ENCODE data around the gene CRYBB1. TPM values are rescaled to one million over a fixed set of nuclear protein-coding genes. Genes with fewer than 3 reads are reported as not detected.

CRYBB1 gene
- polyA plus RNA-seq, 4 donors: 0.25 to 0.75 TPM; not detected in 2

- 90 to 94% (median 93%) methylated on average over 18 of the region's 18 CpGs for WGBS, 3 donors
- no peaks in the 10 kb centered on the region for H3K36me3 ChIP-seq (ENCODE audit: control insufficient read depth in 3 of 3, insufficient read depth in 2 of 3, low read depth in 1 of 3, low read length in 3 of 3)
- H3K4me3 ChIP-seq (ENCODE audit: low read depth in 1 of 3, low read length in 3 of 3): no peak overlapping the region
- no peak for DNase-seq
- peaks cover 0 to 14% of the 10 kb centered on the region in 2 donors for H3K9me3 ChIP-seq (ENCODE audit: control insufficient read depth in 2 of 2, insufficient read depth in 1 of 2, low read depth in 1 of 2, low read length in 1 of 2)
- FAIRE-seq: no peak
- no peak overlapping the region for H3K27ac ChIP-seq (ENCODE audit: low read depth in 1 of 3, low read length in 2 of 3)
- peaks cover 0 to 14% (median 0%) of the 10 kb centered on the region in 3 donors for H3K4me1 ChIP-seq (ENCODE audit: control insufficient read depth in 3 of 3, insufficient read depth in 2 of 3, low read depth in 1 of 3, low read length in 2 of 3)
- no peaks in the 10 kb centered on the region for H3K27me3 ChIP-seq (ENCODE audit: control insufficient read depth in 3 of 3, insufficient read depth in 3 of 3, low read length in 3 of 3)
These were observed 12.3 kb upstream of the CRYBB1 start for GRCh38 chr22:26629988-26630761.

GRCh38 chr22:26624803-26625202 is 7.0 kb upstream of the CRYBB1 start:
- 85 to 89% (median 88%) methylated on average over 12 of the region's 12 CpGs for WGBS, 3 donors
- H3K4me3 ChIP-seq (ENCODE audit: low read depth in 1 of 3, low read length in 3 of 3): no peak overlapping the region
- H3K36me3 ChIP-seq (ENCODE audit: control insufficient read depth in 3 of 3, insufficient read depth in 2 of 3, low read depth in 1 of 3, low read length in 3 of 3): no peaks in the 10 kb centered on the region
- DNase-seq: no peak
- H3K27me3 ChIP-seq (ENCODE audit: control insufficient read depth in 3 of 3, insufficient read depth in 3 of 3, low read length in 3 of 3): no peaks in the 10 kb centered on the region
- FAIRE-seq: no peak
- no peak overlapping the region for H3K27ac ChIP-seq (ENCODE audit: low read depth in 1 of 3, low read length in 2 of 3)
- H3K4me1 ChIP-seq (ENCODE audit: control insufficient read depth in 3 of 3, insufficient read depth in 2 of 3, low read depth in 1 of 3, low read length in 2 of 3): peaks cover 0 to 14% (median 0%) of the 10 kb centered on the region in 3 donors
- peaks cover 0 to 10% of the 10 kb centered on the region in 2 donors for H3K9me3 ChIP-seq (ENCODE audit: control insufficient read depth in 2 of 2, insufficient read depth in 1 of 2, low read depth in 1 of 2, low read length in 1 of 2)

DNA sequence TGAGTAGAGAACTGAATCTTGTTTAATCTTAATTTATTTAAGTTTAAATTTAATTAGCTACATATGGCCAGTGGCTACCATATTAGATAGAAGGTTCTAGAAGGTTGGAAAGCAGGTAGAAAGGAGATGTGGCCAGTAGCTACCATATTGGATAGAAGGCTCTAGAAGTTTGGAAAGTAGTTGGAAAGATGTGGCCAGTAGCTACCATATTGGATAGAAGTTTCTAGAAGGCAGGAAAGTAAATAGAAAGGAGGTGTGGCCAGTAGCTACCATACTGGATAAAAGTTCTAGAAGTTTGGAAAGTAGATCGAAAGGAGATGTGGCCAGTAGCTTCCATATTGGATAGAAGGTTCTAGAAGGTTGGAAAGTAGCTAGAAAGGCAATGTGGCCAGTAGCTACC is 6.2 kb upstream of the CRYBB1 start:
- Histone ChIP-seq H3K36me3 (ENCODE audit: control insufficient read depth in 3 of 3, insufficient read depth in 2 of 3, low read depth in 1 of 3, low read length in 3 of 3) (no peaks in the 10 kb centered on the region), H3K27ac (ENCODE audit: low read depth in 1 of 3, low read length in 2 of 3) (no peak overlapping the region), H3K4me1 (ENCODE audit: control insufficient read depth in 3 of 3, insufficient read depth in 2 of 3, low read depth in 1 of 3, low read length in 2 of 3) (peaks cover 0 to 10% (median 0%) of the 10 kb centered on the region in 3 donors), H3K4me3 (ENCODE audit: low read depth in 1 of 3, low read length in 3 of 3) (no peak overlapping the region), H3K9me3 (ENCODE audit: control insufficient read depth in 2 of 2, insufficient read depth in 1 of 2, low read depth in 1 of 2, low read length in 1 of 2) (peaks cover 0 to 10% of the 10 kb centered on the region in 2 donors), H3K27me3 (ENCODE audit: control insufficient read depth in 3 of 3, insufficient read depth in 3 of 3, low read length in 3 of 3) (no peaks in the 10 kb centered on the region)
- no peak for DNase-seq
- 93 to 100% (median 100%) methylated on average over 1 of the region's 1 CpG for WGBS, 3 donors
- no peak for FAIRE-seq

DNA sequence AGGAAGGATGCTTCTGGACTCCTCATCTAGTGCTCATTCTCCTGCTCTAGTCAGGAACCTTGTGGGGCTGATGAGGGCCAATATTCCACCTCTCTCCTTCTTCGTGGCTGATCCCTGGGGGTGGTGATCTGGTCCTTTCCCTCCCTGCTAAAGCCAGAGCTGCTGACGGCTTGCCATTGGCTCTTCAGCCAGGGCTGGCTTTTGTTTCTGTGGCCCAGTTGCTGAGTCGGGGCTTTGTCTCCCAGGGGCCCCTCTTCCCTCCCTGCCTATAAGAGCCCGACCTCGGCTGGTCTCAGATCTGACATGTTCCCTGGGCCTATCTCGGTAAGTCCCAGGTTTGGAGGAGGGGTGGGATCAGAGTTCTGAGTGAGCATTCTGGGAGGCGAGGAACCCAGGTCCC is 3.8 kb upstream of the CRYBB1 start, which contains the start of gene CRYBA4:
Gene CRYBA4 (plus strand): TSS at position 301 of the 400 bp plus-strand sequence. CDS start 634 bp downstream, outside the sequence.
- Histone ChIP-seq H3K9me3 (ENCODE audit: control insufficient read depth in 2 of 2, insufficient read depth in 1 of 2, low read depth in 1 of 2, low read length in 1 of 2) (peaks cover 0 to 3% of the 10 kb centered on the region in 2 donors), H3K4me3 (ENCODE audit: low read depth in 1 of 3, low read length in 3 of 3) (no peak within 1 kb of the TSS), H3K36me3 (ENCODE audit: control insufficient read depth in 3 of 3, insufficient read depth in 2 of 3, low read depth in 1 of 3, low read length in 3 of 3) (no peaks in the 10 kb centered on the region), H3K27ac (ENCODE audit: low read depth in 1 of 3, low read length in 2 of 3) (no peak within 1 kb of the TSS), H3K4me1 (ENCODE audit: control insufficient read depth in 3 of 3, insufficient read depth in 2 of 3, low read depth in 1 of 3, low read length in 2 of 3) (no peaks in the 10 kb centered on the region), H3K27me3 (ENCODE audit: control insufficient read depth in 3 of 3, insufficient read depth in 3 of 3, low read length in 3 of 3) (no peaks in the 10 kb centered on the region)
- FAIRE-seq: no peak
- 76 to 89% (median 87%) methylated on average over 7 of the region's 7 CpGs for WGBS, 3 donors
- no peak for DNase-seq

DNA sequence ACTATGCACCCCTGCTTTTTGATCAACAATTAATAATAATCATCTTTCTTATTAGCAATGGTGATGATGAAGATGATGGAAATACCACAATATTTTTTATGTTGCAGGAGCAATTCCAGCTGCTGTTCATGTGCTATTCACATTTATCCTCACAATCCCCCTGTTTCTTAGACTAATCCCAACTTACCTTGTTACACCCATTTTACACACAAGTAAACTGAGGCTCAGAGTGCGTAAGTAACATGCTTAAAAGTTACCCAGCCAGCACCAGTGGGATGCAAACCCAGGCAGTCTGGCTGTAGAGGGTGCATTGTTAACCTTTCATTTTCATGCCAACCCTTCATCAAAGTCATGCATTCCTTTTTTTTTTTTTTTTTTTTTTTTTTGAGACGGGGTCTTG is 2.4 kb upstream of the CRYBB1 start:
- Histone ChIP-seq H3K4me3 (ENCODE audit: low read depth in 1 of 3, low read length in 3 of 3) (no peak overlapping the region), H3K27me3 (ENCODE audit: control insufficient read depth in 3 of 3, insufficient read depth in 3 of 3, low read length in 3 of 3) (no peaks in the 10 kb centered on the region), H3K9me3 (ENCODE audit: control insufficient read depth in 2 of 2, insufficient read depth in 1 of 2, low read depth in 1 of 2, low read length in 1 of 2) (peaks cover 0 to 3% of the 10 kb centered on the region in 2 donors), H3K36me3 (ENCODE audit: control insufficient read depth in 3 of 3, insufficient read depth in 2 of 3, low read depth in 1 of 3, low read length in 3 of 3) (no peaks in the 10 kb centered on the region), H3K27ac (ENCODE audit: low read depth in 1 of 3, low read length in 2 of 3) (no peak overlapping the region), H3K4me1 (ENCODE audit: control insufficient read depth in 3 of 3, insufficient read depth in 2 of 3, low read depth in 1 of 3, low read length in 2 of 3) (no peaks in the 10 kb centered on the region)
- DNase-seq (no peak), FAIRE-seq (no peak)
- WGBS, 3 donors: 84 to 93% (median 84%) methylated on average over 2 of the region's 2 CpGs

- Histone ChIP-seq H3K27me3 (ENCODE audit: control insufficient read depth in 3 of 3, insufficient read depth in 3 of 3, low read length in 3 of 3) (peaks cover 0 to under 1% (median 0%) of the 10 kb centered on the region in 3 donors), H3K36me3 (ENCODE audit: control insufficient read depth in 3 of 3, insufficient read depth in 2 of 3, low read depth in 1 of 3, low read length in 3 of 3) (no peaks in the 10 kb centered on the region), H3K4me1 (ENCODE audit: control insufficient read depth in 3 of 3, insufficient read depth in 2 of 3, low read depth in 1 of 3, low read length in 2 of 3) (no peaks in the 10 kb centered on the region), H3K9me3 (ENCODE audit: control insufficient read depth in 2 of 2, insufficient read depth in 1 of 2, low read depth in 1 of 2, low read length in 1 of 2) (no peaks in the 10 kb centered on the region), H3K27ac (ENCODE audit: low read depth in 1 of 3, low read length in 2 of 3) (no peak overlapping the region), H3K4me3 (ENCODE audit: low read depth in 1 of 3, low read length in 3 of 3) (no peak overlapping the region)
- 44 to 63% (median 61%) methylated on average over 6 of the region's 6 CpGs for WGBS, 3 donors
- DNase-seq: no peak
- no peak for FAIRE-seq
These were observed 1.7 kb upstream of the CRYBB1 start for GRCh38 chr22:26619510-26619909.

- no peaks in the 10 kb centered on the region for H3K4me1 ChIP-seq (ENCODE audit: control insufficient read depth in 3 of 3, insufficient read depth in 2 of 3, low read depth in 1 of 3, low read length in 2 of 3)
- no peak overlapping the region for H3K4me3 ChIP-seq (ENCODE audit: low read depth in 1 of 3, low read length in 3 of 3)
- 83 to 90% (median 89%) methylated on average over 8 of the region's 8 CpGs for WGBS, 3 donors
- H3K27me3 ChIP-seq (ENCODE audit: control insufficient read depth in 3 of 3, insufficient read depth in 3 of 3, low read length in 3 of 3): peaks cover 0 to 4% (median 0%) of the 10 kb centered on the region in 3 donors
- no peaks in the 10 kb centered on the region for H3K9me3 ChIP-seq (ENCODE audit: control insufficient read depth in 2 of 2, insufficient read depth in 1 of 2, low read depth in 1 of 2, low read length in 1 of 2)
- FAIRE-seq (no peak), DNase-seq (no peak)
- no peak overlapping the region for H3K27ac ChIP-seq (ENCODE audit: low read depth in 1 of 3, low read length in 2 of 3)
- H3K36me3 ChIP-seq (ENCODE audit: control insufficient read depth in 3 of 3, insufficient read depth in 2 of 3, low read depth in 1 of 3, low read length in 3 of 3): no peaks in the 10 kb centered on the region
These were observed 628 bp upstream of the CRYBB1 start for GRCh38 chr22:26618455-26618854.

GRCh38 chr22:26616650-26617049 is 1.2 kb downstream of the CRYBB1 start:
- H3K27me3 ChIP-seq (ENCODE audit: control insufficient read depth in 3 of 3, insufficient read depth in 3 of 3, low read length in 3 of 3): peaks cover 0 to 10% (median 0%) of the 10 kb centered on the region in 3 donors
- H3K4me1 ChIP-seq (ENCODE audit: control insufficient read depth in 3 of 3, insufficient read depth in 2 of 3, low read depth in 1 of 3, low read length in 2 of 3): no peaks in the 10 kb centered on the region
- FAIRE-seq (no peak), DNase-seq (no peak)
- no peaks in the 10 kb centered on the region for H3K9me3 ChIP-seq (ENCODE audit: control insufficient read depth in 2 of 2, insufficient read depth in 1 of 2, low read depth in 1 of 2, low read length in 1 of 2)
- 71 to 80% (median 75%) methylated on average over 2 of the region's 2 CpGs for WGBS, 3 donors
- no peaks in the 10 kb centered on the region for H3K36me3 ChIP-seq (ENCODE audit: control insufficient read depth in 3 of 3, insufficient read depth in 2 of 3, low read depth in 1 of 3, low read length in 3 of 3)
- no peak overlapping the region for H3K4me3 ChIP-seq (ENCODE audit: low read depth in 1 of 3, low read length in 3 of 3)
- no peak overlapping the region for H3K27ac ChIP-seq (ENCODE audit: low read depth in 1 of 3, low read length in 2 of 3)

All from small intestine (tissue), 7 donors.